Suprapubic skin (tissue), 4 donors: ENCODE results near the gene ATXN2.

ENCODE experiments used
- EP300 ChIP-seq: sonication (generic); formaldehyde crosslinking; IDR thresholded peaks from one replicate; pipeline ENCODE4 v1.6.1; 2017; ENCODE audit warnings: antibody characterized with exemption
- POLR2A ChIP-seq, 2 donors: fragments of 450-650 bp; IDR thresholded peaks; one replicate each; pipeline ENCODE4 v1.6.1; 2017; ENCODE audit warnings: antibody characterized with exemption in 2 of 2, mild to moderate bottlenecking in 2 of 2, moderate library complexity in 2 of 2
- POLR2AphosphoS5 ChIP-seq, 3 donors: sonication (generic); formaldehyde crosslinking; IDR thresholded peaks; one replicate each; pipeline ENCODE4 v1.6.1; 2017; ENCODE audit warnings: antibody characterized with exemption in 3 of 3
- TF ChIP-seq, protein P1 (sequence below), 2 donors: fragments of 200-600 bp in 1 of 2; fragments of 450-650 bp in 1 of 2; sonication (generic) in 1 of 2; IDR thresholded peaks; one replicate each; pipeline ENCODE4 v1.5.1; 2016 to 2019; ENCODE audit warnings: antibody characterized with exemption in 2 of 2, mild to moderate bottlenecking in 1 of 2, moderate library complexity in 1 of 2

GRCh38 chr12:111606767-111607230, 7.7 kb upstream of the ATXN2 start:
- TF ChIP-seq, protein P1, sequence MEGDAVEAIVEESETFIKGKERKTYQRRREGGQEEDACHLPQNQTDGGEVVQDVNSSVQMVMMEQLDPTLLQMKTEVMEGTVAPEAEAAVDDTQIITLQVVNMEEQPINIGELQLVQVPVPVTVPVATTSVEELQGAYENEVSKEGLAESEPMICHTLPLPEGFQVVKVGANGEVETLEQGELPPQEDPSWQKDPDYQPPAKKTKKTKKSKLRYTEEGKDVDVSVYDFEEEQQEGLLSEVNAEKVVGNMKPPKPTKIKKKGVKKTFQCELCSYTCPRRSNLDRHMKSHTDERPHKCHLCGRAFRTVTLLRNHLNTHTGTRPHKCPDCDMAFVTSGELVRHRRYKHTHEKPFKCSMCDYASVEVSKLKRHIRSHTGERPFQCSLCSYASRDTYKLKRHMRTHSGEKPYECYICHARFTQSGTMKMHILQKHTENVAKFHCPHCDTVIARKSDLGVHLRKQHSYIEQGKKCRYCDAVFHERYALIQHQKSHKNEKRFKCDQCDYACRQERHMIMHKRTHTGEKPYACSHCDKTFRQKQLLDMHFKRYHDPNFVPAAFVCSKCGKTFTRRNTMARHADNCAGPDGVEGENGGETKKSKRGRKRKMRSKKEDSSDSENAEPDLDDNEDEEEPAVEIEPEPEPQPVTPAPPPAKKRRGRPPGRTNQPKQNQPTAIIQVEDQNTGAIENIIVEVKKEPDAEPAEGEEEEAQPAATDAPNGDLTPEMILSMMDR (IDR thresholded peaks at IDR 0.05) = no peak
- TF ChIP-seq POLR2A (IDR thresholded peaks at IDR 0.05) (no peak), EP300 (no peak), POLR2AphosphoS5 (IDR thresholded peaks at IDR 0.05) (no peak)
